Keratinocyte (primary cell): ENCODE measurements around the gene FKBP1A.
A peak's percentile ranks its signal among the peaks of the same experiment; 100 is the strongest.

Experiments
- CTCF ChIP-seq, 3 experiments: IDR thresholded peaks in 1 of 3; conservative IDR thresholded peaks in 1 of 3; optimal IDR thresholded peaks in 1 of 3; 2 replicates in 2 of 3; 3 replicates in 1 of 3; pipeline versions ENCODE3 to v1.5.1; 2011; ENCODE audit warnings: low read length in 3 of 3, mild to moderate bottlenecking in 3 of 3, moderate library complexity in 2 of 3, control low read depth in 1 of 3, inconsistent platforms in 1 of 3; ENCODE audit not compliant: insufficient read depth in 2 of 3; ENCODE audit errors: extremely low read depth in 1 of 3
- EZH2 ChIP-seq: IDR thresholded peaks from one replicate; pipeline ENCODE4 v1.6.1; 2012; ENCODE audit warnings: inconsistent platforms, mild to moderate bottlenecking, low read length, moderate library complexity

- TF ChIP-seq CTCF (optimal IDR thresholded peaks at IDR 0.05 in 1 of 3, IDR thresholded peaks at IDR 0.05 in 1 of 3, conservative IDR thresholded peaks at IDR 0.05 in 1 of 3; ENCODE audit: extremely low read depth in 1 of 3, insufficient read depth in 2 of 3, low read length in 3 of 3): peak in 1 of 3 experiments; percentile 15
- TF ChIP-seq EZH2: no peak
Observed at GRCh38 chr20:1392693-1393506, at the start of gene FKBP1A.
